AML-193 (cell line): ENCODE data around the gene SUPT6H.
"Not testable (repeated sequence)": the region's sequence is repeated elsewhere in the genome, so short reads cannot be mapped to it uniquely, and the experiment has no call there.

Experiments
- DNase-seq, 2 experiments: peaks; one replicate each; lab custom pipeline; 2025; lab: John Stamatoyannopoulos, UW

Gene SUPT6H

DNA sequence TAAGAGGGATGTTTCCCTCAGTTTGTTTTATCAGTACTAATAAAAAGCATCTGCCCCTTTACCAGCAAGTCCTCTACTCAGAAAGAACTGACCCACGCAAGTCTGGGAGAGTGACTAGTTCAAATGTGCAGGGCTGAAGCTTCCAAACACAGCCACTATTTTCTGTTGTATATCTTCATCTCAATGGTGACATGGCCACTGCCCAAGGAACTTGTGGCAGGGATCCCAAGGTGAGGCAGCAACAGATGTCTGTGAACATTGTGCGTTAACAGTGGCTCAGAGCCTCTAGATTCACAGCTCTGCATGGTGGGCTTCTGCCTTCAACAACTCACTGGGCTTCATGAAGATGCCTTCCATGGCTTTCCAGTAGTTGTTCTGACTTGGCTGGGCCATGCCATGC lies 13.3 kb upstream of the SUPT6H start:
- no peak for DNase-seq

DNA sequence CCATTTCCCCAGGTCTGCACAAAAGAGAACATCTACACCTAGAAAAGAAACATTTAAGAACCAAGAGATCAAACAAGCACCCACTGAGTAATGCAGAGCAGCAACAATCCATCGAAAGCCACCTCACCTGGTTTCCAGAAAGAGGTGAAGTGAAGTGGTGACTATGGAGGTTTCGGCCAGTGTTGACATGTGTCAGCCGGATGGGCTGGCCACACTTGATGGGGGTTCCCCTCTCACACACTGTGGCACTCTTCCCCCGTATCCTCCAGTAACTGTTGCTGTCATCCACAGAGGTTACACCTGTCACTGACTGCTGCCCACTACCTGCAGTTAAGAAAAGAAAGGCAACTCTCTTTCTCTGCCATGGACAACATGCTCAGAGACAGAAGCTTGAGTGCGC lies 6.8 kb upstream of the SUPT6H start:
- no peak for DNase-seq

DNA sequence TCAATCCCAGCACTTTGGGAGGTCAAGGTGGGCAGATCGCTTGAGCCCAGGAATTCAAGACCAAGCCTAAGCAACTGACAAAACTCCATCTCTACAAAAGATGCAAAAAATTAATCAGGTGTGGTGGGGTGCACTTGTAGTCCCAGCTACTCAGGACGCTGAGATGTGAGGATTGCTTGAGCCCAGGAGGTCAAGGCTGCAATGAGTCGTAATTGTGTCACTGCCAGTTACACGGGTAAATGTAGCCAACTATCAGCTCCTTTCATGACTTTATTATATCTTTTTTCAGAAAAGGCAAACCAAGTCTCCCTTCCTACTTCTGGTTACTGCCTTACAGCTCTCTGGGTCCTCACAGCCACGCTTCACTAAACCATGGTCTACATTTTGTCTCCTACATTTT lies 4.2 kb upstream of the SUPT6H start:
- no peak for DNase-seq

DNA sequence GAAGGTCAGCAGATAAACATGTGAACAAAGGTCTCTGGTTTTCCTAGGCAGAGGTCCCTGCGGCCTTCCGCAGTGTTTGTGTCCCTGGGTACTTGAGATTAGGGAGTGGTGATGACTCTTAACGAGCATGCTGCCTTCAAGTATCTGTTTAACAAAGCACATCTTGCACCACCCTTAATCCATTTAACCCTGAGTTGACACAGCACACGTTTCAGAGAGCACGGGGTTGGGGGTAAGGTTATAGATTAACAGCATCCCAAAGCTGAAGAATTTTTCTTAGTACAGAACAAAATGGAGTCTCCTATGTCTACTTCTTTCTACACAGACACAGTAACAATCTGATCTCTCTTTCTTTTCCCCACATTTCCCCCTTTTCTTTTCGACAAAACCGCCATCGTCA lies 3.7 kb upstream of the SUPT6H start:
- DNase-seq = not testable (repeated sequence)

DNA sequence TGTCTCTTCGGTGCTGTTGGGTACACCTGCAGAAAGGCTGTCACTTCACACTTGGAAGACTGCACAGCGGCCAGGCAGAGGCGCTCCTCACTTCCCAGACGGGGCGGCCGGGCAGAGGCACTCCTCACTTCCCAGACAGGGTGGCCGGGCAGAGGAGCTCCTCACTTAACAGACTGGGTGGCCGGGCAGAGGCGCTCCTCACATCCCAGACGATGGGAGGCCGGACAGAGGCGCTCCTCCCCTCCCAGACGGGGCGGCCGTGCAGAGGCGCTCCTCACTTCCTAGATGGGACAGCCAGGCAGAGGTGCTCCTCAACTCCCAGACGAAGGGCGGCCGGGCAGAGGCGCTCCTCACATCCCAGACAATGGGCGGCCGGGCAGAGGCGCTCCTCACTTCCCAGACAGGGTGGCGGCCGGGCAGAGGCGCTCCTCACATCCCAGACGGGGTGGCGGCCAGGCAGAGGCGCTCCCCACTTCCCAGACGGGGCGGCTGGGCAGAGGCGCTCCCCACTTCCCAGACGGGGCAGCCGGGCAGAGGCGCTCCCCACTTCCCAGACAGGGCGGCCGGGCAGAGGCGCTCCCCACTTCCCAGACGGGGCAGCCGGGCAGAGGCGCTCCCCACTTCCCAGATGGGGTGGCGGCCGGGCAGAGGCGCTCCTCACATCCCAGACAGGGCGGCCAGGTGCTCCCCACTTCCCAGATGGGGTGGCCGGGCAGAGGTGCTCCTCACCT lies 3.1 kb upstream of the SUPT6H start:
- DNase-seq = not testable (repeated sequence)

DNA sequence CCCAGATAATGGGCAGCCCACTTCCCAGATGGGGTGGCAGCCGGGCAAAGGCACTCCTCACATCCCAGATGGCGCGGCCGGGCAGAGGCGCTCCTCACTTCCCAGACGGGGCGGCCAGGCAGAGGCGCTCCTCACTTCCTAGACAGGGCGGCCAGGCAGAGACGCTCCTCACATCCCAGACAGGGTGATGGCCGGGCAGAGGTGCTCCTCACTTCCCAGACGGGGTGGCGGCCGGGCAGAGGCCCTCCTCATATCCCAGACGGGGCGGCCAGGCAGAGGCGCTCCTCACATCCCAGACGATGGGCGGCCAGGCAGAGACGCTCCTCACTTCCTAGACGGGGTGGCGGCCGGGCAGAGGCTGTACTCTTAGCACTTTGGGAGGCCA lies 2.5 kb upstream of the SUPT6H start:
- not testable (repeated sequence) for DNase-seq

DNA sequence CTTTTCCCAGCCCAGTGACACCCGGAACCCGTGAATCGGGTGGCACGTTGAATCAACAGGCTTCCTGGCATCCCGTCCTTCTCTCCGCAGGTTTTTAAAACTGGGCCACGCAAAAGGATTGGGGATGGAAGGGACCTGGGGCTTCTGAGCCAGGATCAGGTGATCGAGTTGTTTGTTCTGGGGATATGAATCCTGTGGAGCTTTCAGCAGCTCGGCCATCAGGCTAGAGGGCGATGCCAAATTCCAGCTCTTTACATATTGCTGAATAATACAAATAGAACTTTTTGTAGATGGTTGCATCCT lies 473 bp downstream of the SUPT6H start:
- DNase-seq = no peak

DNA sequence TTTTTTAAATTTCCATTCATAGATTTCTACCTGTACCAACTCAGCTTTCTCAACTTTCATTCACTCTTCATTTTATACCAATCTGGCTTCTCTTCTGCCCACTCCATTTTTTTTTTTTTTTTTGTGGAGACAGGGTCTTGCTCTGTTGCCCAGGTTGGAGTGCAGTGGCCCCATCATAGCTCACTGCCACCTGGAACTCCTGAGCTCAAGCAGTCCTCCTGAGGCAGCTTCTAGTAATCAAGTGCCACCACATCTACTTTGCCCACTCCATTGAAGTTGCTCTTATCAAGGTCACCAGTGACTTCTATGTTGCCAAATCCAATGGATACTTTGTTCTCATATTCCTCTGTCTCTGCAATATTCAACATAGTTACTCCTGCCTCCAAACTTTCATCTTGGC lies 1.7 kb downstream of the SUPT6H start:
- DNase-seq = no peak

DNA sequence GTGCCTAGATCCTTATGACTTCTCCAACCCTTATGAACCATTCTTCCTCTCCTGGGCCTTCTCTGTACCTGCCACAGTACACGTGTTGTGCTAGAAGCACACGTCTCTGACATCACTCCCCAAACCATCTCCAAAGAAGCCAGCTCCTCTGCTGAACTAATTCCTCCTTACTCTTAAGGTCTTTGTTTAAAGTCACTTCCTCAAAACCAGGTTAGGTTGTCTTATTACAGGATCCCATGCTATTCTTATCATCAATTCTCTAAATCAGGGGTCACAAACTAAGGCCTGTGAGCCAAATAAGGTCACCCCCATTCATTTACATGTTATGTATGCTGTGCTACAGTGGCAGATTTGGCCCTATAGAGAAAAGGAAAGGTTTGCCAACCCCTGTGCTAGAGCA lies 4.0 kb downstream of the SUPT6H start:
- DNase-seq = peak; percentile 31 to 32

DNA sequence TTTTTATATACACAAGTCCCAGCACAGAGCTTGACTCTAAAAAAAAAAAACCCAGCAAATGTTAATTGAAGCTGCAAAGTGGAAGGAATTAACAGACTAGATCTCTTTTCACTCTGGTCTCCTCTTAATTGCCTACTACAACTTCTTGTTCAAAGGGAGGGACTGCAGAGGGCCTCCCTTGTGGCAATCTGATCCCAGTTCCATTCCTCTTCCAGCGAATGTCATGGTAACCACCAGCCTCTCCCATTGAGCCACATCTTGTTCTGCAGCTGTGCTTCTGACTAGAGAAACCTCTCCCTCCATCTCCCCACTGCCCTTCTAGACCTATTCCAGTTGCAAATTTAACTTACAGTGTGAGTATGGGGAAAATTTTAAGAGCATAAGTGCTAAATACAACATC lies 5.9 kb downstream of the SUPT6H start:
- no peak for DNase-seq

DNA sequence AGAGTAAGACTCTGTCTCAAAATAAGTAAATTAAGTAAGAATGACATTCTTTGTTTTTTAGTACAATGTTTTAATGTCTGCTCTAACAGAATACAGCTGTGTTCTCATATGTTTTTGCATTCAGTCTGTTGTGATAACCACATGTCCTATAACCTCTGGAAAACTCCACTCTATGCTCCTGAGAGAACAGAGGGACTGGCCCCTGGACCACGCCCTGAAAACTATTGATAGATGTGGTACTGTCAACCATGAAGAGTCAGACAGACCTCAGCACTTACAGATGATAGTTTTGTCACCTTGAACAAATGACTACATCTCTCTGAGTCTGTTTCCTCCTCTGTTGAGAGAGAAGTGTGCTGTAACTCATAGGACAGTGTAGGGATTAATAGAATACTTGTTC lies 7.9 kb downstream of the SUPT6H start:
- DNase-seq = no peak

DNA sequence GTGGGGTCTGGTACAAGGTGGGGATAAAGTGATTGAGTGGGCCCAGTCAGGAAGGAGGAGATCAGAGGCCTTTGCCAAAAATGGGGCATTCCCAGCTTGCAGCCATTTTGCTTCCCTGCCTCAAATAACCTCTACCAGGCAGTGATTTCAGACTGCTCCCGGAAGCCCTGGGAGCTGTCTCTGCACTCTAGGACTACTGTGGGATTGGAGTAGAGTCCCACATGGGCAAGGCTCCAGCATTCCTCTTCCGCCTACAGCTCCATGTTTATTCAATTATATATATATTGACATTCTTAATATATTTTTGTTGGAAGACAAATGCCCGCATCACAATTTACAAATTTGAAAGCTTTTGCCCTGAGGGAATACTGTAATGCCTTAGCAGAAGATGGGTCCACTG lies 13.5 kb downstream of the SUPT6H start:
- no peak for DNase-seq

DNA sequence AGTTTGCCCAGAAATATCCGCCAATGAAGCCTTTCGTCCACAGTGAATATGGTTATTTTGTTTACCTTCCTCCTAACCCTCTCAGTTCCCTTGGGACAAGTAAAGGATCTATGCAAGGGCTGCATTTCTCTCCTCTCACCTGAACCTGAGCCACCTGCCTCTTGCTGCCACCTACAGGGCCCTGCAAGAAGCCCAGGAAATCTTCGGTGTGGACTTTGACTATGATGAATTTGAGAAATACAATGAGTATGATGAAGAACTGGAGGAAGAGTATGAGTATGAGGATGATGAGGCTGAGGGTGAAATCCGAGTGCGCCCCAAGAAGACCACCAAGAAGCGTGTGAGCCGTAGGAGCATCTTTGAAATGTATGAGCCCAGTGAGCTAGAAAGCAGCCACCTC lies 14.0 kb downstream of the SUPT6H start:
- no peak for DNase-seq

DNA sequence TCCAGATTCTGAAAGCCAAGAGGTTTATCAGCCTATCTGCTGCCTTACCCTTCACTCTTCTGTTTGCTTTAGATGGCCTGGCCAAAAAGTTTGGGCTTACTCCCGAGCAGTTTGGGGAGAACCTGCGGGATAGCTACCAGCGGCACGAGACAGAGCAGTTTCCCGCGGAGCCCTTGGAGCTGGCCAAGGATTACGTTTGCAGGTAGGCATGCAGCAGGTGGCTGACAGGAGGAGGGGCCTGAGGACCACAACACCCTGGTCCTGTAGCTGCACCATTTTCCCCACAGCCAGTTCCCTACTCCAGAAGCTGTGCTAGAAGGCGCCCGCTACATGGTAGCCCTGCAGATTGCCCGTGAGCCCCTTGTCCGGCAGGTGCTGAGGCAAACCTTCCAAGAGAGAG lies 20.6 kb downstream of the SUPT6H start:
- no peak for DNase-seq

DNA sequence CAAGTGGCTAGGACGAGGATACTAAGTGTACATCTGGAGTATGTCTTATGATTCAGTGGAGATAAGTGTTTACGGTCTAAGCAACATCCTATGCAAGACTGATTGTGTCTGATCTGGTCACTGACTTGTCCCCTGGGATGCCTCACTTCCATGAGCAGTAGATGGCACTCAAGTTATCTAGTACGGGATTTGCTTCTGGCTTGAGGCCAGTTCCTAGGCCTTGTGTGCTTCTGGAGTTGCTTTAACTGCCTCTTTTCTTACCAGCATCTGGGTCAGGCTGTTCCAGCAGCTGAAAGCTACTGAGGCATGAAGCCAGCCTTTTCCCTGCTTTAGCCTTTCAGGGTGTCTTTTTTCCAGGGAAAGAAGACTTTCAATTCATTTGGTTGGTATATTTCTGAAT lies 23.0 kb downstream of the SUPT6H start:
- DNase-seq = no peak

DNA sequence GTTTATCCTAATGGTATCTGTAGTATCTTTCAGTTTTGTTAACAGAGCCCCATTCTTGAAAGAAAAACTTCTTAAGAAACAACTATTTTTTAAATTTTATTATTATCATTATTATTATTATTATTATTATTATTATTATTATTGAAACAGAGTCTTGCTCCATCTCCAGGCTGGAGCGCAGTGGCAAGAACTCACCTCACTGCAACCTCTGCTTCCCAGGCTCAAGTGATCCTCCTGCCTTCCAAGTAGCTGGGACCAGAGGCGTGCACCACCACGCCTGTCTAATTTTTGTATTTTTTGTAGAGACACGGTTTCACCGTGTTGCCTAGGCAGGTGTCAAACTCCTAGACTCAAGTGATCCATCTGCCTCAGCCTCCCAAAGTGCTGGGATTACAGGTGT lies 23.4 kb downstream of the SUPT6H start:
- DNase-seq = no peak

DNA sequence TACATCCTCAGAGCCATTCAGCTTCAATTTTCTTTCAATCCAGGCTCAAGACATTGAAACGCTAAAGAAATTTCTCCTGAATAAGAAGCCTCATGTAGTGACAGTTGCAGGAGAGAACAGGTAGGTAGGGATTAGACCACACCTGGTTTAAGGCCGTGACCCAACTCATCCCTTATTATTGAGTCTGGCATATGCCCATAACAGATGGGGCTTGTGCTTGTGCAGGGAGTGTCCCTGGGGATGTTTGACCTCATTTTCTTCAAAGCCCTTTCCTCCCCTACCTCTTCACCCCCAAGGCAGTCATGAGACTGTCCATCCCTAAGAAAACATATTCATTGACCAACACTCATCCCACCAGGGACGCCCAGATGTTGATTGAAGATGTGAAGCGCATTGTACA lies 24.3 kb downstream of the SUPT6H start:
- no peak for DNase-seq

DNA sequence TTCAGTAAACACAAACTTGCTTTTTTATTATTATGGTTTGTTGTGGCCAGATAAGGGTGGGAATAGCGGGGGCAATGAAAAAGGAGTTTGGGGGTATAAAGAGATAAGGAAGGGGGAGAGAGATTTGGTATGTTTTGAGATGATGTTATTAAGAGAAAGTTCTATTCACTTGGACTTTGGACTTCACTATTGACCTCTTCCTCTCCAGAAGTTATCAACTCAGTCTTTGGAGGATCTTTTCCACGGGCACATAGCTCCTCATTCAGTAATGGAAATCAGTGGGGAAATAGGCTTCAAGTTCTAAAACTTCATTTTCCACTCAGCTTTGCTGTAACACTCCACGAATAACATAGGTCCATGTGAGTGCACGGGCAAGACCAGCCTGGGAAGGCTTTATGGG lies 26.5 kb downstream of the SUPT6H start:
- no peak for DNase-seq

DNA sequence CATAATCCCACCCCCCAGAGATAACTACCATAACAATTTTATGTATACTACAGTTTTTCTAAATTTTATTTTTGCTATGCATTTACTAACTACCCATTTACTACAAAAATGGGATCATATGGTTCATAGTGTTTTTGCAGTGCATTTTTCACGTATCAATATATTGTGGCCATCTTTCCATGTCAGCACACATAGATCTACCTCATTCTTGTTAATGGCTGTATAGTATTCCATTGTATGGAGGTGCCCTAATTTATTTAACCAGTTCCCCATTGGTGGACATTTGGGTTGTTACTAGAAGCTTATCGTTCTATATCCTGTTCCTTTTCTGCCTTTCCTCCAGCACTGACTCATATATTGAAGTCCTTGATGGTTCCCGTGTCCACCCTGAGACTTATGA lies 27.0 kb downstream of the SUPT6H start:
- no peak for DNase-seq

DNA sequence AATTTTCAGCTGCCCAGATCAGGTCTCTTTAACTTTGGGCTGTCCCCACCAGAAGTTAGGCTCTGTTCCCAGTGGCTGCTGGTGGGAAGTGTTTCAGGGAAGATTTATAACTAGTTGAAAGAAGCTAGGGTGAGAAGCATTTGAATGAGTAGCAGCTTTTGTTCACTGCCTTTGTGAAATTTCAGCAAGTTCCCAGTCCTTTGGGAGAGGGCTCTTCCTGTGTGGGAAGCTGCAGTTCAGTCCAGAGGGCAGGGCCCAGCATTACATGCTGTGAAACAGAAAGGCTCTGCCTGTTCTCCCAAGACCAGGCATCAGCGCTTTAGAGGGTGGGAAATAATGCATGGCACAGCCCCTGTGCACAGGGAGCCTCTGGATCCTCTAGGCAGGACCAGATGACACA lies 31.9 kb downstream of the SUPT6H start:
- no peak for DNase-seq

DNA sequence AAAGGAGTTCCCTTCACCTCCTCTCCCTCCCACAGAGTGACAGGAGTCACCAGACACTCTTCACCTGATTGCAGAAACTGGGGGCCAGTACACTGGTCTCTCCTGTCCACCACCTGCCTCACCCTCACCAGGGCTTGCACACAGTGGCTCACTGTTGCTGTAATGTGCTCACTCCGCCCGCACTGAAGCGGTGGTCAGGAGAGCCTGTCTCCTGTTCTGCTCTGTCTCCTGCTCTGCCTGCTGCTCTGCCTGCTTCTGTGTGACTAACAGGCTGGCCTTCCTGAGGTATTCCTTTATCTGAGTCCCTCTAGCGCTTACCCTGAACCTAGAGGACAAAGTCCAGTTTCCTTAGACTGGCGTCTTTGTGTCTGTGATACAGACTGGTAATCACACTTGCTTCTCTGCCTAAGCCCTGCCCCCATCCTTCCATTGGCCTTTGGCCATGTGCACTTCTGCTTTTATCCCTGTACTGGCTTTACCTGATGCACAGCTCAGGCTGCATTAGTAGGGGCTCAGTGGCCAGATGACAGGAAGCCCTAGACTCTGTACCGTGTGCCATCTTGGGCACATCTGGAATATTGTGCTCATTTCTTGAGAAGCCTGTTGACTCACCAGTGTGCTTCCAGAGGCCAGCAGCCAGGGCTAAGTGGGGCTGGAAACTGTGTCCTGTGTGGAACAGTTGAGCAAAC lies 36.4 kb downstream of the SUPT6H start:
- DNase-seq = peak in 1 of 2 experiments; percentile 12

DNA sequence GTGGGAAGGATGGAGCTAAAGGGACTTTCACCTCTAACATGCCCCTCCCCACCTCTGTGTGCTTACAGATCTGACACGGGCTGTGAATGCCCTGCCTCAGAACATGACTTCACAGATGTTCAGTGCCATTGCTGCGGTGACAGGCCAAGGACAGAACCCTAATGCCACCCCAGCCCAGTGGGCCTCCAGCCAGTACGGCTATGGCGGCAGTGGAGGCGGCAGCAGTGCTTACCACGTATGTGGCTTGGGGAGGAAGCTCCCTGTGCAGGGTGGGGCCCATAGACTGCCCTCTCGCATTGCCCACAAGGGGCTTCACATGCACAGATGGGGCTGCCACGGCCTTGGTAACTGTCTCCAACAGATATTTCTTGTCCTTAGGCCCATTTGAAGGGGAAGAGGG lies 38.3 kb downstream of the SUPT6H start:
- DNase-seq = no peak

DNA sequence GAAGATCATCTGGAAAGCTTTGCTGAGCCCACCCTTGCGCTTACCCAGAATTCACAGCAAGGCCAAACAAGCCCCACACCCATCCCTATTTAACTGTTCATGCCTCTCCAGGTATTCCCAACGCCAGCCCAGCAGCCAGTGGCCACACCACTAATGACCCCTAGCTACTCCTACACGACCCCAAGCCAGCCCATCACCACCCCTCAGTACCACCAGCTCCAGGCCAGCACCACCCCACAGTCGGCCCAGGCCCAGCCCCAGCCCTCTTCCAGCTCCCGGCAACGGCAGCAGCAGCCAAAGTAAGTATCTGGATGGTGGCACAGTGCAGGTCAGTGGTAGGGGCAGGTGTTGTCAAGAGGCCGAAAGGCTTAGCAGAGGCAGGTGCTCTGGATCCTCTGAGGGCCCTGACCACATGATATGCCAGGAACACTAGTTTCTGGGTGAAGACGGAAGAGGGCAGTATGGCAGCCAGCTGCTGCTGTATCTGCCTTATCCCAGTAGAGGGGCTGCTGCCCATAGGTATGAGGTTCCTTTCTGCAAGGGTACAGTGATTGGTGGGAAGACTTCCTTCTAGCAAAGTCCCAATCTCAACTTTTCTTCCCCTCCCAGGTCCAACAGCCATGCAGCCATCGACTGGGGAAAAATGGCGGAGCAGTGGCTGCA lies 39.0 kb downstream of the SUPT6H start:
- DNase-seq = no peak
